Iris pigment epithelial cell (primary cell): Measurements from ENCODE around the gene SPG7.
A peak's percentile ranks its signal among the peaks of the same experiment; 100 is the strongest.

ENCODE experiments used
- DNase-seq: peaks from one replicate; pipeline ENCODE4 v3.0.0-alpha.2; 2011; ENCODE audit warnings: low read depth

The SPG7 gene

DNA sequence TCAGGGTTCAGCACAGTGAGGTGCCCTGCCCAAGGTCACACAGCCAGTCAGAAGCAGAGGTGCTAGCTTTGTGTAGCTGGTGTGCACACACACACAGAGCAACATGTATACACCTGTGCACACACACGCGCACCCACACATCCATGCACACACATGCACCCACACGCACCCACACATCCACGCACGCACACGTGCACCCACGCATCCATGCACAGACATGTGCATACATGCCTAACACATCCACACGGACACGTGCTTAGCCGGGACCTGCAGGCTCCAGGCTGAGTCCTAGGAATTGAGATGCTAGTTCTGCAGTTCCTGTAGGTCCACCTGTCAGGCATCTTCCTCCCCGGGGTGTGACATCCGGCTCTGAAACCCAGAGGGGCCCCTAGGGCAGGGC, 92.2 kb downstream of the SPG7 start:
- DNase-seq, result no peak

DNA sequence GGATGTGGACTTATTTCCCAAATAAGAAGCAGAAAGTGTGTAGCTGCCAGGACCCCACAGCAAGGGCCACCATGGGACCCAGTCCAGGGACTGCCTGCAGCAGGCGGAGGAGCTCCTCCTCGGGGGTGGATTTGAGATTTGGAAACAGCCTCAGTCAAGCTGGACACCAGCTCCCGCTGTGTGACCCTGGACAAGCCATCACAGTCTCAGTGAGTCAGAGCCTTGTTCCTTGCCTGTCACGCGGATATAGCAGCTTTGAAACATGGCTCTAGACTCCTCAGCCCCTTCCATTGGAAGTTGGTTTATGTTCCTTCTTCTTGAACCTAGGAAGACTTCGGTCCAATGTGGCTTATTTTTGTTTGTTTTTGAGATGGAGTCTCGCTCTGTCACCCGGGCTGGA, 92.8 kb downstream of the SPG7 start:
- DNase-seq, result no peak

DNA sequence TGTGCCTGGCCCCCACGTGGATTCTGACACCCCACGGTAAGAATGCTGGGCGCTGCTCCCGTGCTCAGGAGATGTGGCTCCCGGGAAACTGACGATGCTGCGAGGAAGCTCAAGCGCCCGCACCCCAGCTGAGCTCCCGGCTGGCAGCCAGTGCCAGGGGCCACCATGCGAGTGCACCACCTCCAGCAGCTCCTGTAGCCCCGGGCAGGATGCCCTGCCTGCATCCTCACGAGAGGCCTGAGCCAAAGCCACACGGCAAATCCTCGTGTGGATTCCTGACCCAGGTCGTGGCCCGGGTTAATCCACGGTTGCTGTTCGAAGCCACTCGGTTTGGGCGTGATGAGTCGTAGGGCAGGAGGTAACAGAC, 93.7 kb downstream of the SPG7 start:
- peak; percentile 29 for DNase-seq

DNA sequence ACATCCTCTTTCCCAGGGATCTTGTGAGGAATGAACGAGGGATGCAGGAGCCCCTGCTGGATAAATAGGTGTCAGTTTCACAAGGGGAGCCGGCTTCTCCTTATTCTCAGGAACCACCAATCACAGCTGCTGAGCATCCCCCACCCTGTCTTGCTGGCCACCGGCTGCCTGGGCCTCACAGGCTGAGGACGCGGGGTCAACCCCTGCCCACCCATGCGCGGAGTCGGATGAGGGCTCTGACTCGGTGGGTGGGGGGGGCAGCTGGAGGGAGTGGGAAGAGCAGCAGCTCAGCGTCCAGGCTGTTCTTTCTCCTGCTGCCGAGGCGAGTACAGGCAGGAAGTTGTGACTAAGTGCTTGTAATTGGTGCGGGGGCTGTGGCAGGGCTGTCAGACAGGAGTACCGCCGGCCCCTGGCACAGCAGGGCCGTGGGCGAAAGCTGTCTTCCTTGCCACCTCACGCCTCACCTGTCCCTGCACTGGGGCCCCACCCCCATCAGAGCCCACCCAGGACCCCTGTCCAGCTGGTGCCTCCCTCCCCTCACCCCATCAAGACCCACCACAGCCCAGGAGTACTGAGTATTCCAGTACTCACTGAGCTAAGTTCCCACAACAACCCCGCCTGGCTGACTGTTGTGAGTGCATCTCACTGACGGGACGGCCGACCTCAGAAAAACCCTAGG, 94.2 kb downstream of the SPG7 start:
- DNase-seq, result peak; percentile 92

DNA sequence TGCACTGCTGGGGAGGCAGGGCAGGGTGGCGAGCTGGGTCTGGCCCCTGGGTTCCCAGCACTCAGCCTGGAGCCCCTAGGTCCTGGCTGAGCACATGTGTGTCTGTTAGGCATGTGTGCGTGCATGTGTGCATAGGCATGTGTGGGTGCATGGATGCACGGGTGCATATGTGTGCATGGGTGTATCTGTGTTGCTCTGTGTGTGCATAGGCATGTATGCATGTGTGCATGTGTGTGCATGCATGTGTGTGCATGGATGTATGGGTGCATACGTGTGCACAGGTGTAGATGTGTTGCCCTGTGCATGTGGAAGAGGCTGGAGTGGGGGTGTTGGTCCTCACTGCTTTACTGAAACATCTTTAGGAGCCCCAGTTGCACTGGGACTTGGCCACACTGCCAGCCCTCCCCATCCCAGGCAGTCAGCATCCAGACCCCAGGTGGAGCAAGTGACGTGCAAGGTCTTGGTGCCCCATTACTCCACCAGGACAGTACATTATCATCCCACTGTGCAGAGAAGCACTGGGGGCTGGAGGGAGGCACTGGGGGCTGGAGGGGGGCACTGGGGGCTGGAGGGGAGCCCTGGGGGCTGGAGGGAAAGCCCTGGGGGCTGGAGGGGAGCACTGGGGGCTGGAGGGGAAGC, 94.9 kb downstream of the SPG7 start:
- DNase-seq, result no peak

DNA sequence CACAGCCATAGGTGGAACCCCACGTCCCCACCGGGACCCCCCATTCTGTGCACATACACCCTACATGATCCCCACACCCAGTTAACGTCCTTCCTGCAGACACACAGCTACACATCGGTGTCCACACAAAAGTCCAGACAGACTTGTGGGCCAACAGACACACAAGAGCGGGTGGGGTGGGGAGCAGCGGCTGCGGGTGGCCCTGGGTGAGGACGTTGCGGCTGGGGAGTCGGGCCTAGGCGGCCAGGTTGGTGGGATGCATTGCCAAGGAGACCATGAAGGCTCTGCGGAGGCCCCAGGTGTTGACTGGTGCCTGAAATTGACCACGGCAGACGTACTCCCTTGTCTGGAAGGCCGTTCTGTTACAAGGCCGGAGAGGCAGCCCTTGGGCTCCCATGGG, 96.6 kb downstream of the SPG7 start:
- DNase-seq, result no peak

DNA sequence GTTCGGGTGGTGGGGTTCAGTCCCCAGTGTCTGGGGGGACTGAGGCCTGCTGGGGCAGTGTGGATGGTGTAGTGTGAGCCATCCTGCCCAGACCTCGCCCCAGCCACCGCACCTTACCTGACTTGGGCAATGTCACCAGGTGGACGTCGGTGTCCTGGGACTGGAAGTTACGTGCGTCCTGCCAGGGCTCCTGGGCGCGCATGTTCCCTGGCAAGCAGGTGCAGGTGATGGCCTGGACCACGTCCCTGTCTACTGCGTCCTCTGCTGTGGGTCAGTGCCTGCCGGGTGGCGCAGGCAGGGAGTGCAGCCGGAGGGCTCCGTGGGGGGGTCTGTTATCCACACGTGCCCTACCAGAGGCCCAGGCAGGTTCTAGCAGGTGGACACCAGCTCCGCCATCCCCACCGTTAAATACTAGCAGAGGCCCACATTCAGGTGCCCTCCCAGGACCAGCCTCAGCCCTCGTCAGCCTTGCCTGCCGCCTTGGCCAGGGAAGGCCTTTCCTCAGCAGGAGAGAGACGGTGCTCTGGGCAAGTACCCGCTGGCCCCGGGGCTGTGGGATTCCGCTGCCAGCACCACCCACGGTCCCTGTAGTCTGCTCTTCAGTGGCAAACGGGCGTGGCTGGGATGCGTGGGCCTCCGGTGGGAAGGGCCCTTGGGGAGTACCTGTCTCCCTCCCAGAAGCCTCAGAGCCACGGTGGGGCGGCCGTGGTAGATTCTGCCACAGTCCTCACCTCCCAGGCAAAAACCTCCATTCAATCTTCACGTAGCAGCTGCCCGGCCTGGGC, 97.2 kb downstream of the SPG7 start:
- DNase-seq, result no peak

DNA sequence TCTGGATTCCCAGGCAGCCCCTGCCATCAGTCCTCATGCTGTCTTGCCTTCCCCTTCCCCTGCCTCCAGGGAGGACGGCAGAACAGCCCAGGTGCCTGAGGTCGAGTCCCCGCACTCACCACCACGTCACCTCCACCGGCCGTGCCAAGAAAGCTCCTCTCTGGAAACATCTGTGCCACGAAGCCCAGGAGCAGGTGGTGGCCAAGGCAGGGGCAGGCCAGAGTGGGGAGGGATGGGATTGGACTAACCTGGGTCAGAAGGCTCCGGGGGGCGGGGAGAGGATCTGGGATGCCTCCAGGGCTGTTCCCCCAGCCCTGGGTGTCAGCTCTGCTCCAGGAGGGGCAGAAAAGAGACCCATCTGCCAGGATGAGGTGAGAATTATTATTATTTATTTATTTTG, 97.8 kb downstream of the SPG7 start:
- DNase-seq, result no peak
